Inferior parietal cortex (tissue), 1 donor: Measurements from ENCODE around the gene PLEKHG2.
A peak's percentile ranks its signal among the peaks of the same experiment; 100 is the strongest.
"Not testable (repeated sequence)": the region's sequence is repeated elsewhere in the genome, so short reads cannot be mapped to it uniquely, and the experiment has no call there.

Source experiments
- DNase-seq: peaks from one replicate; pipeline ENCODE4 v3.0.0-alpha.2; 2016; ENCODE audit errors: extremely low spot score

Gene PLEKHG2

DNA sequence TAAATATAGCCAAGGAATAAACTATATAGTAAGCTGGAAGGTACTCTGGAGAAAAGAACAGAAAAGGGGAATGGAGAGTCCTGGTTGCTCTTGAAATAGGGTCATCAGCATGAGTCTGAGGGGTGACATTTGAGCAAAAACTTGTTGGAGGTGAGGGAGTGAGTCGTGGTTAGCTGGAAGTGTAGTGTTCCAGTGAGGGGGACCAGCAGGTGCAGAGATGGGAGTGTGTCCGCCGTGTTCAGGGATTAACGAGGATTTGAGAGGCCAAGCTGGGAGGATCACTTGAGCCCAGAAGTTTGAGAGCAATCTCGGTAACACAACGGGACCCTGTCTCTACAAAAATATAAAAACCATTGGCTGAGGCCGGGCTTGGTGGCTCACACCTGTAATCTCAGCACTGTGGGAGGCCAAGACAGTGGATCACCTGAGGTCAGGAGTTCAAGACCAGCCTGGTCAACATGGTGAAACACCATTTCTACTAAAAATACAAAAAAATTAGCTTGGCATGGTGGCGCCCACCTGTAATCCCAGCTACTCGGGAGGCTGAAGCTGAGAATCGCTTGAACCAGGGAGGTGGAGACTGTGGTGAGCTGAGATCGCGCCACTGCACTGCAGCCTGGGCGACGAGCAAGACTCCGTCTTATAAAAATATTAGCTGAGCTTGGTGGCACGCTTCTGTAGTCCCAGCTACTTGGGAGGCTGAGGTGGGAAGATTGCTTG, 34.1 kb downstream of the PLEKHG2 start:
- no peak for DNase-seq

GRCh38 chr19:39448271-39448670, 35.8 kb downstream of the PLEKHG2 start:
- DNase-seq, result no peak

GRCh38 chr19:39449116-39449797, 36.8 kb downstream of the PLEKHG2 start:
- DNase-seq, result no peak

GRCh38 chr19:39451257-39451656, 38.8 kb downstream of the PLEKHG2 start:
- not testable (repeated sequence) for DNase-seq

GRCh38 chr19:39463403-39463802, 50.9 kb downstream of the PLEKHG2 start:
- no peak for DNase-seq

DNA sequence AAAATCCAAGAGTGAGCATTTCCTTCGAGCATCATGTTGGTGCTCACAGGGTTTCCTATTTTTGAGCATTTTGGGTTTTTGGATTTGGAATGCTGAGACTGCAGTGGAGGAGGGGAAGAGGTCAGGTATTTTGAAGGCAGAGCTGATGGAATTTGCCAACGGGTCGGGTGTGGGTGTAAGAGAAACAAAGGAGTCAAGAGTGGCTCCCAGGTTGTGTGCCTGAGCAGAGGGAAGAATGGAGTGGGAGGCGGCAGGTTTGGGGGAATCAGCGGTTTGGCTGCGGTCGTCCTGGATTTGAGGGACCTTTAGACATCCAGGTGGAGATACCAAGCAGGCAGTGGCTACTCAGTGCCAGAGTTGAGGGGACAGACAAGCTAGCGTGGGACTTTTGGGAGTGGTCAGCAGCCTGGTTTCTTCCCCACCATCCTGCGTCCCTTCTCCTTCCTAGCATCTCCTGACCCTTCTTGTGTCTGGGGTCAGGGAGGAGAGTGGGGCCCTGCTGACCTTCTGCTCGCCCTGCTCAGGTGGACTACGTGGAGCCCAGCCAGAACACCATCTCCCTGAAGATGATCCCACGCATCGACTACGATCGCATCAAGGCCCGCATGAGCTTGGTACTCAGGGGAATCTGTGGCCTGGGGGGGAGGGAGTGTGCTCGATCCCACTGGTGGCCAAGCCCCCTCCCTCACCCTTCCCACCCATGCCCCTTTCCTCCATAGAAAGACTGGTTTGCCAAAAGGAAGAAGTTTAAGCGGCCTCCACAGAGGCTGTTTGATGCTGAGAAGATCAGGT, 53.7 kb downstream of the PLEKHG2 start:
- no peak for DNase-seq

GRCh38 chr19:39467941-39468340, 55.5 kb downstream of the PLEKHG2 start:
- no peak for DNase-seq

- no peak for DNase-seq
Observed at GRCh38 chr19:39469036-39469435, 56.6 kb downstream of the PLEKHG2 start.

DNA sequence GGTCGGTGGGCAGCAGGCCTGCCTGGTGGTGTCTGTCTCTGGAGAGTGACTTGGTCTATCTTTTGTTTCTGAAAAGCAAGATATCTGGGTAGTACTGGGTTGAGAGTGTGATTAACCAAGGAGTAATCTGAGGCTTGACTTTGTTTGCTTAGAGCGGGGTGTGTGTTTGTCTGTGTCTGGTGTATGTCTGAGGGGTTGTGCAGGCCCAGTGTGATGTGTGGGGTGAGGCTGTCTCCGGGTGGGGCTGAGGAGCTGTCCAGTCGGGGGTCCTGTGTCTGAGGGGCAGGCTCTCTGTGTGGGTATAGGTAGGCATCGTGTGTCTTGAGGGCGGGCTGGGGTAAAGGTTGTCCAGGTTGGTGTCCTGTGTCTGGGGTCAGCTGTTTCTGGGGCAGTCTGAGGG, 57.1 kb downstream of the PLEKHG2 start:
- DNase-seq, result no peak

DNA sequence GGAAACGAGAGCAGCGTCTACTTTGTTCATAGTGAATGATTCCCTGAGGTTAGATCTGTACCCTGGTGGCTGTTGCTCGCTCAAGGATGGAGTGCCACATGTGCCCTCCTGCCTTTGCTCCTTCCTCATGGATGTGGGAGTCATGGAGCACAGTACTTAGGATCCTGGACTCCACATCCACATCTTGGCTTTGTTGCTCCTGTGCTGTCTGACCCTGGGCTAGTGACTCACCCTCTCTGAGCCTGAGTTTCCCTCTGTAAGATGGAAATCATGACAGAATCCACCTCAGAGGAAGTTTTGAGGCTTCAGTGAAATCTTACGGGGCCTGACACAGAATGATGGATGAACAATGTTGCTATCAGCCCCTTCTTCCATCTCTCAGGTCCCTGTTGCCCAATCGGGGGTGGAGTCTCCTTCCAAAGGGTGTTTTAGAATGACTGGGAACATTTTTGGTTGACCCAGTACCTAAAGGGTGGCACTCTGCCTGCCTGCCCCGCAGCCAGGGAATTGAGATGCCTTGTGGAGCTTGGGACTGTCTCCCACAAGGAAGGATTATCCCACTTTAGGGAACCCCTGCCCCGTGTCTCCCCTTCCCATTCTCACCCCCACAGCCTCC, 58.4 kb downstream of the PLEKHG2 start:
- no peak for DNase-seq

DNA sequence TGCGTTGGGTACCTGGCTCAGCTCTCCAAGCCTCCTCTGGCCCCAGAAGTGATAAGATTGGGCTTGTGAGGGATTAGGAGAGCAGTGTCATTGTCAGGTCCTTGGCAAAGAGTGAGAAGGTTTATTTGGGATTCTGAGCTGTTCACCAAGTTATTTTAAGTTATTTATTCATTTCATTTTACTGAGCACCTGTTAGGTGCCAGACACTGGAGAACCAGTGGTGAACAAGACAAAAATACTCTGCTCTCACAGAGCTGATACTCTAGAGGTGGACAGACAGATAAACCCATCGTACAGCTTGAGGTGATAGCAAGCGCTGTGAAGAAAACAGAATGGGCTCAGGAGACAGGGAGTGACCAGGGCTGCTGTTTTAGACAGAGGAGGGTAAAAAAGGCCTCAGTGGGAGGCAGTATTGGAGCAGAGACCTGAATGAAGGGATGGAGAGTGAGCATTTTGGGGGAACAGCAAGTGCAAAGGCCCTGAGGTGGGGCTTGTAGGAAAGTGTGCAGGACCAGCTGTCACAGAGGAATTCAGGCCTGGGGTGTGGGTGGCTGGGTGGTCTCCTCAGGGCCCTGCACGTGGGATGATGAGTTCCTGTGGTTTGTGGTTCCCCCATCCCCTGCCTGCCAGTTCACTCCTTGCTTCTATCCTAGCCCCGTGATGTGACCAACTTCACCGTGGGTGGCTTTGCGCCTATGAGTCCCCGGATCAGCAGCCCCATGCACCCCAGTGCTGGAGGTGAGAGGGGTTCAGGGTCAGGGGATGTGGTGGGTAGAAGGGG, 59.5 kb downstream of the PLEKHG2 start:
- no peak for DNase-seq

DNA sequence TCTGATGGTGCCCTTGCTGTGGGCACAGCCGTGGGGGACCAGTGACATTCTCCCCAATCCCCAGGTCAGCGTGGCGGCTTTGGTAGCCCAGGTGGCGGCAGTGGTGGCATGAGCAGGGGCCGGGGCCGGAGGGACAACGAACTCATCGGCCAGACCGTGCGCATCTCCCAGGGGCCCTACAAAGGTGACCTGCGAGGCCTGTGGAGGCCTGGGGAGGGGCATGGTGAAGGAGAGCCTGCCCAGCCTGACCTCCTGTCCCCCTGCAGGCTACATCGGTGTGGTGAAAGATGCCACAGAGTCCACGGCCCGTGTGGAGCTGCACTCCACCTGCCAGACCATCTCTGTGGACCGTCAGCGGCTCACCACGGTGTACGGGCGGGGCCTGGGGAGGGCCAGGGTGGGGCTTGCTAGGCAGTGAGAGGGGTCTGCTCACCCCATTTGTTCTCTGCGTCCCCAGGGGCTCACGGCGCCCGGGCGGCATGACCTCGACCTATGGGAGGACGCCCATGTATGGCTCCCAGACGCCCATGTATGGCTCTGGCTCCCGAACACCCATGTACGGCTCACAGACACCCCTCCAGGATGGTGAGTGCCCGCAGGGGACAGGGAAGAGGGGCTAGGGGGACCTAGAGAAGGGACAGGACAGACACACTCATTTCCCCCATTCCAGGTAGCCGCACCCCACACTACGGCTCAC, 60.4 kb downstream of the PLEKHG2 start:
- DNase-seq, result no peak

GRCh38 chr19:39473443-39473960, 61.0 kb downstream of the PLEKHG2 start:
- no peak for DNase-seq

DNA sequence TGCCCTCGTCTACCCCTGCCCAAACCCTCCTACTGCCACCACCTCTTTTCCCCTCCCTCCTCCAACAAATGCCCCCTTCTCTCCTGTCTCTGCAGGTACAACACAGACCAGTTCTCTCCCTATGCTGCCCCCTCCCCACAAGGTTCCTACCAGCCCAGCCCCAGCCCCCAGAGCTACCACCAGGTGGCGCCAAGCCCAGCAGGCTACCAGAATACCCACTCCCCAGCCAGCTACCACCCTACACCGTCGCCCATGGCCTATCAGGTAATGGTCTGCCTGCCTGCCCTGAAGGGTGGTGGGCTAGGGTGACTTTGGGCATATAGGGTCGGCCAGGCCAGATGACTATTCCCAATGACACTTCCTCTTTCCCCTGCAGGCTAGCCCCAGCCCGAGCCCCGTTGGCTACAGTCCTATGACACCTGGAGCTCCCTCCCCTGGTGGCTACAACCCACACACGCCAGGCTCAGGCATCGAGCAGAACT, 61.7 kb downstream of the PLEKHG2 start:
- DNase-seq, result peak; percentile 3

- no peak for DNase-seq
Observed at GRCh38 chr19:39475748-39476147, 63.3 kb downstream of the PLEKHG2 start.
